ENCODE data around the gene MT1E.
"Not testable (repeated sequence)": the region's sequence is repeated elsewhere in the genome, so short reads cannot be mapped to it uniquely, and the experiment has no call there.

The MT1E gene

GRCh38 chr16:56625140-56625942 lies at the start of gene MT1E:
Gene MT1E (plus strand): TSS chr16:56625781. CDS start chr16:56625852, 71 bp downstream.
- DNase-seq (ENCODE audit: low read depth in 2 of 2): no peak

GRCh38 chr16:56576585-56577299 lies 48.8 kb upstream of the MT1E start:
- DNase-seq (ENCODE audit: low read depth in 2 of 2): peak; percentile 53 to 84

- DNase-seq (ENCODE audit: low read depth in 2 of 2): no peak
These were observed 48.3 kb upstream of the MT1E start for GRCh38 chr16:56577300-56577625.

- no peak for DNase-seq (ENCODE audit: low read depth in 2 of 2)
These were observed 45.1 kb upstream of the MT1E start for GRCh38 chr16:56580391-56581048.

- DNase-seq (ENCODE audit: low read depth in 2 of 2): not testable (repeated sequence)
These were observed 42.7 kb upstream of the MT1E start for GRCh38 chr16:56582911-56583310.

- no peak for DNase-seq (ENCODE audit: low read depth in 2 of 2)
These were observed 42.0 kb upstream of the MT1E start for GRCh38 chr16:56583351-56584168.

GRCh38 chr16:56584276-56584675 lies 41.3 kb upstream of the MT1E start:
- no peak for DNase-seq (ENCODE audit: low read depth in 2 of 2)

GRCh38 chr16:56588781-56589140 lies 36.8 kb upstream of the MT1E start:
- DNase-seq (ENCODE audit: low read depth in 2 of 2): no peak

- DNase-seq (ENCODE audit: low read depth in 2 of 2): no peak
These were observed 36.2 kb upstream of the MT1E start, which contains the start of gene MT3 for GRCh38 chr16:56589141-56590039. Gene MT3 (plus strand): TSS chr16:56589528. CDS start chr16:56589591, 63 bp downstream.

- DNase-seq (ENCODE audit: low read depth in 2 of 2): no peak
These were observed 34.1 kb upstream of the MT1E start for GRCh38 chr16:56591377-56592060.

- DNase-seq (ENCODE audit: low read depth in 2 of 2): no peak
These were observed 31.8 kb upstream of the MT1E start for GRCh38 chr16:56593573-56594291.

GRCh38 chr16:56594292-56594619 lies 31.3 kb upstream of the MT1E start:
- DNase-seq (ENCODE audit: low read depth in 2 of 2): no peak

- no peak for DNase-seq (ENCODE audit: low read depth in 2 of 2)
These were observed 25.1 kb upstream of the MT1E start for GRCh38 chr16:56600398-56600999.

GRCh38 chr16:56601325-56601724 lies 24.3 kb upstream of the MT1E start:
- DNase-seq (ENCODE audit: low read depth in 2 of 2): no peak

GRCh38 chr16:56603589-56603988 lies 22.0 kb upstream of the MT1E start:
- DNase-seq (ENCODE audit: low read depth in 2 of 2): no peak

GRCh38 chr16:56604966-56605365 lies 20.6 kb upstream of the MT1E start:
- DNase-seq (ENCODE audit: low read depth in 2 of 2): no peak

GRCh38 chr16:56605475-56605874 lies 20.1 kb upstream of the MT1E start:
- DNase-seq (ENCODE audit: low read depth in 2 of 2): no peak

- no peak for DNase-seq (ENCODE audit: low read depth in 2 of 2)
These were observed 19.5 kb upstream of the MT1E start for GRCh38 chr16:56606071-56606475.

GRCh38 chr16:56606476-56607108 lies 19.0 kb upstream of the MT1E start:
- no peak for DNase-seq (ENCODE audit: low read depth in 2 of 2)

Data from stimulated activated CD8-positive, alpha-beta memory T cell treated with anti-CD3 and anti-CD28 coated beads, Interleukin-7, amount 100 ng/mL, for 1 hour (primary cell).